Activated T-helper 17 cell treated with anti-CD3 and anti-CD28 coated beads, Interleukin-2, amount 50 U/mL, for 72 hours (primary cell): Measurements from ENCODE around the gene SLC25A6. TPM values are rescaled to one million over a fixed set of nuclear protein-coding genes. Genes with fewer than 3 reads are reported as not detected.

Source experiments
- ATAC-seq: fragments of 150-1000 bp; cut with Tn5 transposase; replicated peaks from 2 replicates; pipeline ENCODE4 v1.10.0; 2021; ENCODE audit warnings: mild to moderate bottlenecking, moderate library complexity
- H3K27ac Mint-ChIP-seq: one replicate; pipeline ENCODE4 v1.8.0; 2022; ENCODE audit warnings: mixed read lengths
- H3K27me3 Mint-ChIP-seq: one replicate; pipeline ENCODE4 v1.8.0; 2022; ENCODE audit warnings: mixed read lengths
- H3K36me3 Mint-ChIP-seq: one replicate; pipeline ENCODE4 v1.8.0; 2022; ENCODE audit warnings: low read depth, mild to moderate bottlenecking, mixed read lengths
- H3K4me1 Mint-ChIP-seq: one replicate; pipeline ENCODE4 v1.8.0; 2022; ENCODE audit warnings: mixed read lengths
- H3K4me3 Mint-ChIP-seq: one replicate; pipeline ENCODE4 v1.8.0; 2022; ENCODE audit warnings: mild to moderate bottlenecking, mixed read lengths
- H3K9me3 Mint-ChIP-seq: one replicate; pipeline ENCODE4 v1.8.0; 2022; ENCODE audit warnings: mixed read lengths
- total RNA-seq, 2 donors: library from RNA; stranded (reverse); gene quantifications; one replicate each; pipeline ENCODE4 v1.2.3, GENCODE V29; 2022

SLC25A6 gene
- total RNA-seq, 2 donors from 2014 or later = 373 to 401 TPM

DNA sequence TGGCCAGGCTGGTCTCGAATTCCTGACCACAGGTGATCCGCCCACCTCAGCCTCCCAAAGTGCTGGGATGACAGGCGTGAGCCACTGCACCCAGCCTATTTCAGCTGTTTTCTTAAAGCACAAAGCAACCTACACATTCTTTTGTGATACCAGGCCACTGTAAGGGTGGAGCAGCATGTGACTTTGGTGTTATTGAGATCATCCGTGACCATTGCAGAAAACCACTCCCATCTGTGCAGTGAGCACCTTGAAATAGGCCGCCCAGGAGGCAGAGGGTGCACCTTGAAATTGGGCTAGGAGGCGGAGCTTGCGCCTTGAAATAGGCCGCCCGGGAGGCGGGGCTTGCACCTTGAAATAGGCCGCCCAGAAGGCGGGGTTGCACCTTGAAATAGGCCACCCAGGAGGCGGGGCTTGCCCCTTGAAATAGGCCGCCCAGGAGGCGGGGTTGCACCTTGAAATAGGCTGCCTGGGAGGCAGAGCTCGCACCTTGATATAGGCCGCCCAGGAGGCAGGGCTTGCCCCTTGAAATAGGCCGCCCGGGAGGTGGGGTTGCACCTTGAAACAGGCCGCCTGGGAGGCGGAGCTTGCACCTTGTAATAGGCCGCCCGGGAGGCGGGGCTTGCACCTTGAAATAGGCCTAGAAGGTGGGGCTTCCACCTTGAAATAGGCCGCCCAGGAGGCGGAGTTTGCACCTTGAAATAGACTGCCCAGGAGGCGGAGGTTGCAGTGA, 9.0 kb upstream of the SLC25A6 start:
- ATAC-seq = no peak
- Mint-ChIP-seq H3K27me3 (no peaks in the 10 kb centered on the region), H3K9me3 (no peaks in the 10 kb centered on the region), H3K4me3 (no peak overlapping the region), H3K36me3 (peaks cover 11% of the 10 kb centered on the region), H3K27ac (no peak overlapping the region), H3K4me1 (peaks cover 4% of the 10 kb centered on the region)

DNA sequence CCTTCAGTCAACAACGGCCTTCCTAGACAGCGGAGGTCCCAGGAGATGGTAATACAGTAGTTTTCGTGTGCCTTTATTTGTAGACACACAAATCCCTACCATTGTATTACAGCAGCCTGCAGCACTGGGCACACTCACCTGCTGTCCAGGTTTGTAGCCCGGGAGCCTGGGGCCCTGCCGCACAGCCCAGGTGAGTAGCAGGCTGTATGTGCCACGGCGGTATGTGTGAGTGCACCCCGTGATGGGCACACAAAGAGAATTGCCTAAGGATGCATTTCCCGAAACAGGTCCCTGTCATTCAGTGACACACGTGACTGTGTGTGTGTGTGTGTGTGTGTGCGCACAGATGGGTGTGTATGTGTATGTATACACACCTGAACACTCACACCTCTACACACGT, 8.1 kb upstream of the SLC25A6 start:
- Mint-ChIP-seq H3K4me3 (no peak overlapping the region), H3K4me1 (peaks cover 13% of the 10 kb centered on the region)
- no peak for ATAC-seq

DNA sequence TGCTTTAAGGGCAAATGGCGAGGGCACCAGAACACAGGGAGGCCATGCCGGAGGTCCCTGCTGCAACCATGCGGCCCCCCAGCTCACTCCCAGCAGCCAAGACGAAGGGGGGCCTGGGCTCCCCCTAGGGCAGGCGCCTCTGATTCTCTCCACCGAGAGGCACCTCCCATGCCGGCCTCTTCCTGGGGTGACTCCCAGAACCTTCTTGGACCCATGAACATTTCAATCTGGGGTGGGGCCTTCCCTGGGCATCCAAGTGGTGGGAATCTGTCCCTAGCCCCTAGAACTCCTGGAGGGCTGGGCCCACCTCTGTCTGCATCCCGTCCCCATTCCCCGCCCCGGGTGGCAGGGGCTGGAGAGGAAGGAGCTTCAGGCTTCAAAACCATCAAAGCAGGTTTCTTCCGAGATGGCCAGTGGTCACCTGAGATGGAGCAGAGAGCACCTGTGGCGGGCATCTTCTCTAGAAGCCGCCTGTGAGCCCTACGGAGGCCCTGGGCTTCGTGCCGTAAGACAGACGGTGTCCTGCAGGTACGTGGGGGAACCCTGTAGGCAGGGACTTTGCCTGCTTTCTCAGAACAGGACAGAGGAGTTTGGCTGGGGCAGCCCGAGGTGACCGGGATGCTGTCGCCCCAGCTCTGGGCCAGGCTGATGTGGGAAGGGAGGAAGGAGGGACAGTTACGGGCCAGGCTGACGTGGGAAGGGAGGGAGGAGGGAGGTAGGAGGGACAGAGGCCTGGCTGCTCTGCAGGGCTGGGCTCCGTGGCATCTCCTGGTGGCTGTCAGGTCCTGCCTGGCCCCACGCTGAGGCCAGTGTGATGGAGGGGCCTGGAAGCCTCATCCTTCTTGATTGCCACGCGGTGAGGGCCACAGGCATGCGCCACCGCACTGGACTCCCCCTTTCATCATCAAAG, 6.8 kb upstream of the SLC25A6 start:
- H3K36me3 Mint-ChIP-seq = peaks cover 19% of the 10 kb centered on the region
- H3K27ac Mint-ChIP-seq = no peak overlapping the region
- H3K9me3 Mint-ChIP-seq = no peaks in the 10 kb centered on the region
- peaks cover 23% of the 10 kb centered on the region for H3K4me1 Mint-ChIP-seq
- H3K4me3 Mint-ChIP-seq = no peak overlapping the region
- H3K27me3 Mint-ChIP-seq = no peaks in the 10 kb centered on the region
- no peak for ATAC-seq

More for the DNA sequence above, 8.1 kb upstream of the SLC25A6 start:
- Mint-ChIP-seq H3K36me3 (peaks cover 19% of the 10 kb centered on the region), H3K27ac (no peak overlapping the region), H3K27me3 (no peaks in the 10 kb centered on the region), H3K9me3 (no peaks in the 10 kb centered on the region)

DNA sequence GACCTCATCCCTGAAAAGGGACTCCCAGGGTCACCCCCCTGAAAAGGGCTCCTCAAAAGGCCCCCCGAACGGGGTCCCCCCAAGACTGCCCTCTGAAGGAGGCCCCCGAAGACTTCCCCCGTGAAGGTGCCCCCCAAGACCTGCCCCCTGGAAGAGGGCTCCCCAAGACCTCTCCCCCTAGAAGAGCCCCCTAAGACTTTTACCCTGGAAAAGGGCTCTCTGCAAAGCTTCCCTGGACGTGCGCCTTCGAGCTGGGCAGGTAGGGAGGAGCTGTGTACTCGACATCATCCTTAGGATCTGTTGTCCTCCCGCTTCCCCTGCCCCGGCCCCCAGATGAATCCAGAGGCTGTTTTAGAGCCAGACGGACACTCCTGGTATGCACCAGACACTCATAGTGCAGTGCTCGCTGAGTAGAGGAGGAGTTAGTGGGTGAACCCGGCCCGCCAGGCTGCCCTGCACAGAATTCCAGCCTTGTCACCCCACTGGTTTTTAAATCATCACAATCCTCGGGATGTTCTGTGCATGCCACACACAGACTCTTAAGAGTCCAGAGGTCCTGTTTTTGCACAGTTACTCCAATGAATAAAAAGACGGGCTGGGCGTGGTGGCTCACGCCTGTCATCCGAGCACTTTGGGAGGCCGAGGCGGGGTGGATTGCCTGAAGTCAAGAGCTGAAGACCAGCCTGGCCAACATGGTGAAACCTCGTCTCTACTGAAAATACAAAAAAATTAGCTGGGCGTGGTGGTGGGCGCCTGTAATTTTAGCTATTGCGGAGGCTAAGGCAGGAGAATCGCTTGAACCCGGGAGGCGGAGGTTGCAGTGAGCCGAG, 5.7 kb upstream of the SLC25A6 start:
- Mint-ChIP-seq H3K9me3 (no peaks in the 10 kb centered on the region), H3K4me3 (no peak overlapping the region), H3K4me1 (peaks cover 25% of the 10 kb centered on the region), H3K27me3 (no peaks in the 10 kb centered on the region), H3K27ac (no peak overlapping the region), H3K36me3 (peaks cover 27% of the 10 kb centered on the region)
- ATAC-seq = no peak

DNA sequence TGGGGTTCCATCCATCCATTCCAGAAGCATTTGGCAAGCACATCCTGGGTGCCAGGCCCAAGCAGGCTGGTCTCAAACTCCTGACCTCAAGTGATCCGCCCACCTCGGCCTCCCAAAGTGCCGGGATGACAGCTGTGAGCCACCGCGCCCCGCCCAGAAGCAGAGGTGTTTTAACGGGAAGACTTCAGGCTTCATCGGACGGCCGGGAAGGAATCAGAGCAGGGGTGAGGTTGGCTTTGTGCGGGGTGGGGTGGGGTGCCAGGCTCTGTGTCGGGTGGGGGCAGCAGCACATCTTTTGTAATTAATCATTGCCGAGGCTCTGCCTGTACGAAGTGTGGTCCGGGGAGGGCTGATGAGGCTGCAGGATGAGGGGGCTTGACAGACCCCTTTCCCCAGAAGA, 5.1 kb upstream of the SLC25A6 start:
- Mint-ChIP-seq H3K4me1 (peaks cover 25% of the 10 kb centered on the region), H3K36me3 (peaks cover 27% of the 10 kb centered on the region), H3K27me3 (no peaks in the 10 kb centered on the region), H3K4me3 (no peak overlapping the region), H3K9me3 (no peaks in the 10 kb centered on the region), H3K27ac (no peak overlapping the region)
- ATAC-seq = no peak

GRCh38 chrX:1395646-1396216, 3.8 kb upstream of the SLC25A6 start:
- peaks cover 25% of the 10 kb centered on the region for H3K4me1 Mint-ChIP-seq
- H3K27ac Mint-ChIP-seq = peak overlapping the region; percentile 26
- H3K9me3 Mint-ChIP-seq = no peaks in the 10 kb centered on the region
- H3K27me3 Mint-ChIP-seq = no peaks in the 10 kb centered on the region
- H3K36me3 Mint-ChIP-seq = peaks cover 40% of the 10 kb centered on the region
- H3K4me3 Mint-ChIP-seq = peak overlapping the region; percentile 88
- ATAC-seq = no peak

- Mint-ChIP-seq H3K4me3 (peak overlapping the region; percentile 88), H3K36me3 (peaks cover 48% of the 10 kb centered on the region), H3K27me3 (no peaks in the 10 kb centered on the region), H3K9me3 (no peaks in the 10 kb centered on the region), H3K4me1 (peaks cover 25% of the 10 kb centered on the region), H3K27ac (peak overlapping the region; percentile 92)
- ATAC-seq = no peak
Measured at GRCh38 chrX:1394731-1395501, 3.0 kb upstream of the SLC25A6 start.

DNA sequence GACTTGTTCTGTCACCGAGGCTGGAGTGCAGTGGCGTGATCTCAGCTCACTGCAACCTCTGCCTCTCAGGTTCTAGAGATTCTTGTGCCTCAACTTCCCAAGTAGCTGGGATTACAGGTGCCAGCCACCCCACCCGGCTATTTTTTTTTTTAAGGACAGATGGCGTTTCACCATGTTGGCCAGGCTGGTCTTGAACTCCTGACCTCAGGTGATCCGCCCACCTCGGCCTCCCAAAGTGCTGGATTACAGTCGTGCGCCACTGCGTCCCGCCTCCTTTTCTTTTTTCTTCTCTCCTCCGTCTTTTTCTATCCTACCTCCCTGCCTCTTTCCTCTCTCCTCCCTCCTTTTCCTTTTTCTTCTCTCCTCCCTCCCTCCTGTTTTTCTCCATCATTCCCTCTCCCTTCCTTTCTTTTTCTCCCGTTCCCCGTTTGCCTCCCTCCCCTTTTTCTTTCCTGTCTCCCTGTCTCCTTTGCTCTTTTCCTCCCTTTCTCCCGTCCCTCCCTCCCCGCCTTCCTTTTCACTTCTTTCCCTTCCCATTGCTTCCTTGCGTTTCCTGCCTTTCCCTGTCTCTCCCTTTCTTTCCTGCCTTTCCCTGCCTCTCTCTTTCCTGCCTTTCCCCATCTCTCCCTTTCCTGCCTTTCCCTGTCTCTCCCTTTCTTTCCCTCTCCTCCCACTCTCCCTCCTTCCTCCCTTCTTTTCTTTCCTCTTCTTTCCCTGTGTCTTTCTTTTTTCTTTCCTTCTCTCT, 2.1 kb upstream of the SLC25A6 start:
- peaks cover 57% of the 10 kb centered on the region for H3K36me3 Mint-ChIP-seq
- no peaks in the 10 kb centered on the region for H3K27me3 Mint-ChIP-seq
- ATAC-seq = no peak
- peak overlapping the region; percentile 92 for H3K27ac Mint-ChIP-seq
- H3K9me3 Mint-ChIP-seq = no peaks in the 10 kb centered on the region
- peaks cover 25% of the 10 kb centered on the region for H3K4me1 Mint-ChIP-seq
- peak overlapping the region; percentile 88 for H3K4me3 Mint-ChIP-seq

- Mint-ChIP-seq H3K4me1 (peaks cover 36% of the 10 kb centered on the region), H3K9me3 (no peaks in the 10 kb centered on the region), H3K4me3 (peak overlapping the region; percentile 88), H3K36me3 (peaks cover 66% of the 10 kb centered on the region), H3K27me3 (no peaks in the 10 kb centered on the region), H3K27ac (peak overlapping the region; percentile 92)
- peak; percentile 45 for ATAC-seq
Measured at GRCh38 chrX:1392376-1393068, 609 bp upstream of the SLC25A6 start.

DNA sequence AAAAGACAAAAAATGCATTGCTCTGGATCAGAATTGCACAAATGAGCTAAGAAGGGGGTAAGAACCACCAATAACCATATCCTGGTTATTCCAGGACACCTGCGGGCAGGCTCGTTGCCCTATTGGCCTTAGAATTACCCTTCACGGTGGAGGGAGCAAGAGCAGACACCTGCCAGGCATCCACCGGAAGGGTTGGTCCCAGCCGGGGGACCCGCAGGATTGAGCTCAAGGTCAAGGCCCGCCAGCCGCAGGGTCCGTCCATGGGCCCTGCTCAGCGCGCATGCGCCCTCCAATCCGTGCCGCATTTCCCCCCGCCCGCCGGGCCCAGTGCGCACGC, 575 bp downstream of the SLC25A6 start:
- no peak for ATAC-seq
- Mint-ChIP-seq H3K36me3 (peaks cover 78% of the 10 kb centered on the region), H3K4me3 (peak overlapping the region; percentile 84), H3K27ac (peak overlapping the region; percentile 87), H3K9me3 (no peaks in the 10 kb centered on the region), H3K27me3 (no peaks in the 10 kb centered on the region), H3K4me1 (peaks cover 36% of the 10 kb centered on the region)

DNA sequence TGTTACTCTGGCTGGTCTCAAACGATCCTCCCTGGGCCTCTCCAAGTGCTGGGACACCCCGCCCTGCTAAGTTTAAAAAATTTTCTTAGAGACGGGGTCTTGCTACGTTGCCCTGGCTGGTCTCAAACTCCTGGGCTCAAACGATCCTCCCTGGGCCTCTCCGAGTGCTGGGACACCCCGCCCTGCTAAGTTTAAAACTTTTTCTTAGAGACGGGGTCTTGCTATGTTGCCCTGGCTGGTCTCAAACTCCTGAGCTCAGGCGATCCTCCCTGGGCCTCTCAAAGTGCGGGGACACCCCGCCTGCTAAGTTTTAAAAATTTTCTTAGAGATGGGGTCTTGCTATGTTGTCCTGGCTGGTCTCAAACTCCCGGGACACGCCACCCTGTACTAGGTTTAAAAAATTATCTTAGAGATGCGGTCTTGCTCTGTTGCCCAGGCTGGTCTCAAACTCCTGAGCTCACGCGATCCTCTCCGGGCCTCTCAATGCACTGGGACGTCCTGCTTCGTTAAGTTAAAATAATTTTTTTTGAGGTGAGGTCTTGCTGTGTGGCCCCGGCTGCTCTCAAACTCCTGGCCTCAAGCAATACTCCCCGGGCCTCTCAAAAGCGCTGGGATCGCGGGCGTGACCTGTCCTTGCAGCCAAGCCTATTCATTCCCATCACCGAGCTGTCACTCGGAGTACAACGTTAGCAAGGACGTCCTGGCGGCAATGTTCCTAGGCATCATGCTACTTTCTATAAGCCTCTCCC, 1.1 kb downstream of the SLC25A6 start:
- no peak for ATAC-seq
- peaks cover 31% of the 10 kb centered on the region for H3K4me1 Mint-ChIP-seq
- H3K27me3 Mint-ChIP-seq = no peaks in the 10 kb centered on the region
- H3K36me3 Mint-ChIP-seq = peaks cover 78% of the 10 kb centered on the region
- H3K9me3 Mint-ChIP-seq = no peaks in the 10 kb centered on the region
- H3K4me3 Mint-ChIP-seq = peak overlapping the region; percentile 84
- peak overlapping the region; percentile 87 for H3K27ac Mint-ChIP-seq

DNA sequence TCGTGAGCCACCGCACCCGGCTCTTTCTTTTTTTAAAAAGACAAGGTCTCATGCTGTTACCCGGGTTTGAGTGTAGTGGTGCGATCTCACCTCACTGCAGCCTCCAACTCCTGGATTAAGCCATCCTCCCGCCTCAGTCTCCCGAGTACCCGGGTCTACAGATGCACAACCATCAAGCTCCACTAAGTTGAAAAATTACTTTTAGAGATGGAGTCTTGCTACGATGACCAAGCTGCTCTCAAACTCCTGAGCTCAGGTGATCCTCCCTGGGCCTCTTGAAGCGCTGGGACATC, 2.0 kb downstream of the SLC25A6 start:
- Mint-ChIP-seq H3K27me3 (no peaks in the 10 kb centered on the region), H3K9me3 (no peaks in the 10 kb centered on the region), H3K27ac (no peak overlapping the region), H3K4me3 (peak overlapping the region; percentile 84), H3K4me1 (peaks cover 23% of the 10 kb centered on the region), H3K36me3 (peaks cover 79% of the 10 kb centered on the region)
- no peak for ATAC-seq
